GM19397 (cell line): ENCODE results near the gene DSCAML1.

Source experiments
- ATAC-seq: cut with Tn5 transposase; IDR thresholded peaks from one replicate; pipeline ENCODE4 v1.9.1; 2021; ENCODE audit warnings: mild to moderate bottlenecking, moderate library complexity; ENCODE audit not compliant: unreplicated experiment

DSCAML1 gene

DNA sequence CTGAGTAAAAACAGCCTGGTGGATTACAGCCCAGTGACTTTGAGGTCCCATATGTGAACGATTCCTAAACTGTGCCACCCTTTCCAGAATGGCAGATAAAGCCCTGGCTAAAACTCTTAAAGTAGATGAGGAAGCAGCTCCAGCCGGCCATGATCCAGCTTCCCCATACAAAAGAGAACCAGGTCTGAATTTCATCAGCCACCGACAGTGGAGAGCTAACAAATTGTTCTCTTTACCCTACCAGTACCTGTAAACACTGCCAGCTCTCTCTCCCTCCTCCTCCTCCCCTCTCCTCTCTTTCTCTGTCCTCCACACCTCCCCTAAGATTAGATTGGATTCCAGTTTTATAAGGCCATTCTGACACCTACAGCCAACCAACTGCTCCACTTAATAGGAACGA is 176.9 kb downstream of the DSCAML1 start:
- no peak for ATAC-seq

DNA sequence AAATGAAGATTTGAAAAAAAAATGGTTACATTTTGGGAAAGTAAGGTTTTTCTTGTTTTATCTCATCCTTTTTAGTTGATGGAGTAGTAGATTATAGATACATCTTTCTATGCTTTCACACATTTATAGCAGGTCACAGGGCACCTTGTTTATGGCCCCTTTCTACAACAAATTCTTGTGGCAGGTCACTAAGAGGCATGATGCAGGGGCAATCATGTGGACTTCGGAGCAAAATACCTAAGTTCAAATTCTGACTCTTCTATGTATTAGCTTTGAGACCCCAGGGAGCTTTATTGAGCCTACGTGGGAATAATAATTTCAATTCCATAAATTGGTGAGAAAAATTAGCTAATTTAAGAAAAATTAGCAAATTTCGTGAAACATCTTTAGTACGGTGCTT is 177.4 kb downstream of the DSCAML1 start:
- ATAC-seq = no peak

DNA sequence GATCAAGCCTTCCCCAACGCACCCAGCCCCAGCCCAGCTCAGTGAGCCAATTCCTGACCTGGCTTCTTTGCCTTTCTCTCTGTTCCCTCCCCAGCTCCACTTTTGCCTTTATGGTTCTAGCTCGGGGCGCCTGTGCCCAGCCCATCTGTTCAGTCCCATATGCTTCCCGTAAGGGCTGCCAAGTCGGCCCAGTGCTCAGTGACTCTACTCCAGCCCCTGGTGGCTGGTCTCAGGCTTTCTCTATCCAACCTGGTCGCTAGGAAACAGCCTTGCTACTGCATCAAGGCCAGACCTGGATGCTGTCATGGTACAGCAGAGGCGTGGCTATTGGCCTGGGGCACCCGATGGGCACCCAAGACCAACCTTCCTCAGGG is 178.0 kb downstream of the DSCAML1 start:
- ATAC-seq = no peak

DNA sequence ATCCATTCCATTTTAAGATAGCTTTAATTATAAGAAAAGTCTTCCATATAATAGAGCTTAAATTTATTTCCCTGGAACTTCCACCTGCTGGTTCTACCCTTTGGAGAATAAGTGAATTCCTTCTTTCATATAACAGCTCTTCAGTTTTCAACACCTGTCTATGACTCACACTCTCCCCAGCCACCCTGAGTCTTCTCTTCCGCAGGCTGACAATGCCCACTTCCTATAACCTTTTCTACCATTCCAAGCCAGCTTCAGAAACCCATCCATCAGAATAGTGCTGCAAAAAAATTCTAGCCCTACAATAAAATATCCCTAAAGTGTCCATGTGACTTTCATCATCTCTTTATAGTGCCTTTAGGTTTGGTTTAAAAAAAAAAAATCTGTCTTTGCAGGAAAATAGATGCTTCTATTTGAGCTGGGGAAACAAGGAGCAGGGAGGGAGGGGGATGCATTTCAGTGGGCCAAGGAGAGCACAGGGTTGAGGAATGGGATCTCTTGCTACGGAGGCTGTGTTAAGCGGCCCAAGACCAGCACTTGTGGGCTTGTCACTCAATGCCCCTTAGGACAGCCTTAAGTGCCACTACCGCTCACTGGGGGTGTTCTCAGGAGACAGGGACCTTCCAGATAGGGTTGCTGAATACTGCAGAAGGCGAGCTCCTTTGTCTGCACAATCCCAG is 178.6 kb downstream of the DSCAML1 start:
- ATAC-seq = no peak

DNA sequence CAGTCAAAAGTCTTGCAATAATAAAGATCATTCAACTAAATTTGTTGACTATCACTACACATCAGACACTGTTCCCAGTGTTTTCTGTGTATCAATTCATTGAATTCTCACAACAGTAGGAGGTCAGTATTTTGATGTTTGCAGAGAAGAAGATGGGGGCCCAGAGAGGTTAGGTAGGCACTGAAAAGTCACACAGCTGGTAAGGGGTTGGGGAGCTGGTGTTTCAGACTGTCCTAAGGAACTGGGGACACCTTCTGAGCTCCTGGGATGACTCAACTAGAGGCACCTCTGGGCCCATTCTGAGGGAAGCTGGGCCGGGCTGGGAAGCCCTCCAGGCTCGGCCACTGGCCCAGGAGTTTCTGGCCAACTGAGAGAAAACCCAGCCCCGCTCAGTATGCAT is 180.0 kb downstream of the DSCAML1 start:
- no peak for ATAC-seq

- ATAC-seq = no peak
These were observed 182.3 kb downstream of the DSCAML1 start for GRCh38 chr11:117614728-117615127.

DNA sequence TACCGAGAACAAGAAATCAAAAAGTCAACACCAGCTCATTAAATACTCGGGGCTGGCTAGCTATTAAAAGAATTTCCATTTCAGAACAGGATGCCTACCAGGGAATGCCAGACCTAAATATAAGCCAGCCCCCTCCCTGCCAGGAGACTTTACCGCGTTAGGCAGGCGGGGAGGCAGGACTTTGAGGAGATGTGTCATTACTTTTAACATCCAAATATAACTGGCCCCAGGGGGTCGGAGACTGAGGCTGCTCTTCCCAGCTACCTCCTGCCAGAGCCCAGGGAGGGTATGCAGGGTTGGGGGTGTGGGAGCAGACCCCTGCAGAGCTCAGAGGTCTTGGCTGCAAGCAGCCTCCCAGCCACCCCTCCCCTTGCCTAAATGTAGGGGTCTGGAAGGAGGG is 183.5 kb downstream of the DSCAML1 start:
- no peak for ATAC-seq

DNA sequence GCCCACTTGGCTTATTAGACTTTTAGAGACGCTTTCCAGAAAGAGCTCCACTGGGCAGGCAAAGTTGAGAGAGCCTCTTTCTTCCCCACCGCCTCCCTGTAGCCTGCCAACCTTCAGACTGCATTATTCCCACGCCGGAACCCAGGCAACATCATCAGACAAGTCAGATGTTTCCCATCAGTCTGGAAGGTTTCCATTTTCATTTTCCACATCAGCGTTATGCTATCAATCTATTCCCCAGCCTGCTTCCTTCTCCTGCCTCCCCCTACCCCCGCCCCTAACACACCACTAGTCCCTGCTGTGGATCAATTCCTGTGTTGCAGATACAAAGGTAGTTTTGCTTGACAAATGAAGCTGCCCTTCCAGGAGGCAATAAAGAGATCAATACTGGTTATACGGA is 184.8 kb downstream of the DSCAML1 start:
- no peak for ATAC-seq

DNA sequence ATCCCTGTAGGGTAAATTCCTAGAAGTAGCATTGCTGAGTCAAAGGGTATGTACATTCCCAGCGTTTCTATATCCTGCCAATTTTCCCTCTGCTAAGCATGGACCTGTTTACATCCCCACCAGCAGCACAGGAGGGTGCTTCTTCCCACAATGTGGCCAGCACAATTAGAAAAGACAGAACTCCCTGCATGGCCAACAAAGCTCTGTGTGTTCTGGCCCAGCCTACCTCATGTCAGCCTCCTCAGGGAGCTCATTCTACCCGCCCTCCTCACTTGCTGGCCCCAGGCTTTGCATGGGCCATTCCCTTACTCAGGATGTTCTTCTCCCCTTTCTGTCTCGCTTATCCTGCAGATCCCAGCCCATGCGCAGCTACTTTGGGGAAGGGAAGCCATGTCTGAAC is 186.1 kb downstream of the DSCAML1 start:
- ATAC-seq = no peak

DNA sequence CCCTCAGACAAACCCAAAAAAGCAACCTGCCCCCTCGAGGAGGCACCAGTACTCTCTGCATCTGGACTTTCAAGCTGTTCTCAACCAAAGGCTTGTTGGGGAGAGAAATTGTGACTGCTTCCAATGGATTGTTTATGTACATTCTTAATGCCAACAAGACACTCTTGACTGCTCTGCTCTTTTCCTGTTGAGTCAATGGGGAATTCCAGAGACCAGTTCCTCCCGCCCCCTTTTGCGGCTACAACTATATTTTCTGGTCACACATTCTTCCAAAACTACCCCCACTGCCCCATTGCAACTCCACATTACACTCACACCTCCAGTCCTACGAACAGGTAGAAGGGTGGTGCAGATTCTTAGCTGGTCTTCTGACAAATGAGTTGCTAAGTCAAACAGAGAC is 187.0 kb downstream of the DSCAML1 start:
- ATAC-seq = no peak

DNA sequence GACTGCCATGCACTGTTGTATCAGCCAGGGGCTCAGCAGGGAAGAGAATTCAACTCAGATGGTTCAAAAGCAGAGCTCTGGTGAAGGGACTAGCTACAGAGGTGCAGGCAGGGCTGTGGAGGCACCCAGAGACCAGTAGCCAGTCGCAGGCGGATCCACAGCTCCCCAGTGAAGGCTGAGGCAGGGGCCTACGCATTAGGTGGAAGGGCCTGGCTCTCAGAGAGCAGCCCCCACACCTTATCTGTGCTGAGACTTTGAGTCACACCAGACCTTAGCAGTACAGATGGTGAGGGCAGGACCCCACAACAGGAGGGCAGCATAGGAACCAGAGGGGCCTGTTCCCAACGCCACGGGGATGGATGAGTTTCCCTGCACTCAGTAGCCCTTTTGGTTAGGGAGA is 189.6 kb downstream of the DSCAML1 start:
- ATAC-seq = no peak

- ATAC-seq = no peak
These were observed 190.2 kb downstream of the DSCAML1 start for GRCh38 chr11:117606790-117607189.

- ATAC-seq = no peak
These were observed 190.8 kb downstream of the DSCAML1 start for GRCh38 chr11:117606211-117606610.

GRCh38 chr11:117605331-117605730 is 191.7 kb downstream of the DSCAML1 start:
- no peak for ATAC-seq

GRCh38 chr11:117604336-117604995 is 192.6 kb downstream of the DSCAML1 start:
- ATAC-seq = no peak

DNA sequence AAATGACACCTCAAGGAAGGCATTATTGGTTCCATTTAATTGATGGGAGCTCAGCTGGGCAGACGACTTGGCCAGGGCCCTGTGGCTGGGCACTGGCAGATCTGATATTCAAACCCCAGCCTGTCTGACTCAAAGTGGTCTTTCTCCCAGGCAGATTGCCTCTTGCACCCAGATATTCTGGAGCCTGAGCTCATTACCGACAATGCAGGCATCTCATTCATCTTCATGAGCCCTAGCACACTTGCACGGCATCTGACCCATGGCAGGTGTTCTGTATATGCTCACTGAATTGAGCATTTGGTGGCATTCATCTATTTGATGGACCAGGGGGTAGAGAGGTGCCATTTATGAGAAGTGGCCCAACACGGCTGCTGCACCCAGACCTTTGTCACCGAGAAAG is 193.1 kb downstream of the DSCAML1 start:
- ATAC-seq = no peak

- ATAC-seq = no peak
These were observed 195.9 kb downstream of the DSCAML1 start for GRCh38 chr11:117601006-117601708.

GRCh38 chr11:117600234-117600783 is 196.7 kb downstream of the DSCAML1 start:
- no peak for ATAC-seq

DNA sequence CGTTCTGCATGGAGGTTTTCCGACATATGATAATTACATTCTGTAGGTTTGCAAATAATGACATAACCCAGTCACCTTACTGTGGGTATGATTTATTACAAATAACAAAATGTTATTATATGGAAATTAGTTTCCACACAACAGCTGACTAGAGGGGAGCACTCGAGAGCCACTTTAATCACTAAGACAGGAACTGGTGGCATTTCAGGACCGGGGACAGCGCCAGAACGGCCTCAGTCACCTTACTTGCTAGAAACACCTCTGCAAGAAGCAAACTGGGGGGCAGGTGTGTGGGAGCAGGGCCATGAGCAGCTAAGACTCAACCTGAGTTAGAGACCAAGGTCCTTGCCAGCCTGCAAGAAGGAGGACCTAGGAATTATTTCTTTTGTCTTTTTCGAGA is 199.9 kb downstream of the DSCAML1 start:
- no peak for ATAC-seq

GRCh38 chr11:117595440-117595839 is 201.6 kb downstream of the DSCAML1 start:
- no peak for ATAC-seq

DNA sequence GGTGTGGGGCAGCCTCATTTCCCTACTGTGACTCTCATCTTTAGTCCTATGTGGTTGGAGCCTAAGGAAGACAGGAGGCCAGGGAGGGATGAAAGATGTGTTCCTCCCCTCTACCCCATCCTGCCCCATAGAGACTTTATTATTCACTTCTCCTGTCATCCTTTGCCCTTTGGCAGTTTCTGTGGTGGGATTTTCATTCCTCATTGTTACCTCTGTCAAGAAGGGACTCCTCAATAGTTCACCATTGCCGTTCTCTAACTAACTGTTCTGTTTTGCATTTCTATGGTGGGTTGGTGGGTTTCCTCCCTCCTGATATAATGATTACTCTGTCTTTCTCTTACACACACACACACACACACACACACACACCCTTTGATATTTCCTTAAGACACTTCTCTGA is 202.3 kb downstream of the DSCAML1 start:
- no peak for ATAC-seq

DNA sequence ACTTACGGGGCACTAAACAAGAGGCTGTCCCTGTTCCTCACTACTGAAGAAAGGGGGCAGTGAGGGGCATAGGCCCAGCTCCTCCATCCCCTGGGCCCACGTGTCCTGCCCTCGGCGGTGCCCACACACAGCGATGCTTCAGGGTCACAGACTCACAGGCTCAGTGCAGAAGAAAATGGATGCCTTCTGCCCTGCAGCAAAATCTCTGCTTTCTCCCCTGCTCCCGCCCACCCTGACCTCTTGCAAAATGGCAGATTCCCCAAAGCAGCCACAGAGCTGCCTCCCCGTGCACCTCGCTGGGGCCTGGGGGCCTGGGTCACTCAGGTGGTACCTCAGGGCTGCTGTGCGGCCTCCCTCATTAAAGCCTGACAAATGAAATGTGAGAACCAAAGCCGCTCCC is 204.0 kb downstream of the DSCAML1 start:
- no peak for ATAC-seq
